HG02759 (cell line): Measurements from ENCODE around the gene LIPC.
A peak's percentile ranks its signal among the peaks of the same experiment; 100 is the strongest.

Experiments
- ATAC-seq: cut with Tn5 transposase; IDR thresholded peaks from one replicate; pipeline ENCODE4 v1.9.1; 2021; ENCODE audit warnings: mild to moderate bottlenecking, moderate library complexity; ENCODE audit not compliant: unreplicated experiment

The LIPC gene

GRCh38 chr15:58512522-58512921, 80.7 kb downstream of the LIPC start:
- ATAC-seq = no peak

GRCh38 chr15:58513008-58513407, 81.2 kb downstream of the LIPC start:
- ATAC-seq = no peak

- no peak for ATAC-seq
Observed at GRCh38 chr15:58513726-58514336, 82.0 kb downstream of the LIPC start.

- ATAC-seq = no peak
Observed at GRCh38 chr15:58515807-58516206, 84.0 kb downstream of the LIPC start.

GRCh38 chr15:58517252-58517681, 85.5 kb downstream of the LIPC start:
- ATAC-seq = no peak

GRCh38 chr15:58517682-58518525, 86.1 kb downstream of the LIPC start:
- ATAC-seq = peak; percentile 69

GRCh38 chr15:58518626-58519025, 86.8 kb downstream of the LIPC start:
- no peak for ATAC-seq

- ATAC-seq = no peak
Observed at GRCh38 chr15:58519516-58519915, 87.7 kb downstream of the LIPC start.

GRCh38 chr15:58520464-58520863, 88.7 kb downstream of the LIPC start:
- ATAC-seq = no peak

GRCh38 chr15:58520936-58521292, 89.1 kb downstream of the LIPC start:
- no peak for ATAC-seq

GRCh38 chr15:58521293-58521991, 89.7 kb downstream of the LIPC start:
- ATAC-seq = no peak

- ATAC-seq = no peak
Observed at GRCh38 chr15:58522391-58522790, 90.6 kb downstream of the LIPC start.

GRCh38 chr15:58522865-58523264, 91.1 kb downstream of the LIPC start:
- no peak for ATAC-seq

GRCh38 chr15:58523634-58524033, 91.8 kb downstream of the LIPC start:
- ATAC-seq = no peak

- ATAC-seq = no peak
Observed at GRCh38 chr15:58524247-58524646, 92.5 kb downstream of the LIPC start.

GRCh38 chr15:58525991-58526421, 94.2 kb downstream of the LIPC start:
- no peak for ATAC-seq

GRCh38 chr15:58526647-58527192, 94.9 kb downstream of the LIPC start:
- no peak for ATAC-seq

GRCh38 chr15:58527573-58528187, 95.9 kb downstream of the LIPC start:
- no peak for ATAC-seq

GRCh38 chr15:58528188-58528870, 96.5 kb downstream of the LIPC start:
- no peak for ATAC-seq

- no peak for ATAC-seq
Observed at GRCh38 chr15:58529041-58529440, 97.2 kb downstream of the LIPC start.
